Hematopoietic multipotent progenitor cell treated with erythropoietin and hydrocortisone succinate and interleukin-3 and kit ligand, for 15 days (in vitro differentiated cells): ENCODE data around the gene PASK.

Experiments
- DNase-seq: peaks from one replicate; pipeline ENCODE4 v3.0.0-alpha.2; 2015; ENCODE audit warnings: low spot score

PASK gene

DNA sequence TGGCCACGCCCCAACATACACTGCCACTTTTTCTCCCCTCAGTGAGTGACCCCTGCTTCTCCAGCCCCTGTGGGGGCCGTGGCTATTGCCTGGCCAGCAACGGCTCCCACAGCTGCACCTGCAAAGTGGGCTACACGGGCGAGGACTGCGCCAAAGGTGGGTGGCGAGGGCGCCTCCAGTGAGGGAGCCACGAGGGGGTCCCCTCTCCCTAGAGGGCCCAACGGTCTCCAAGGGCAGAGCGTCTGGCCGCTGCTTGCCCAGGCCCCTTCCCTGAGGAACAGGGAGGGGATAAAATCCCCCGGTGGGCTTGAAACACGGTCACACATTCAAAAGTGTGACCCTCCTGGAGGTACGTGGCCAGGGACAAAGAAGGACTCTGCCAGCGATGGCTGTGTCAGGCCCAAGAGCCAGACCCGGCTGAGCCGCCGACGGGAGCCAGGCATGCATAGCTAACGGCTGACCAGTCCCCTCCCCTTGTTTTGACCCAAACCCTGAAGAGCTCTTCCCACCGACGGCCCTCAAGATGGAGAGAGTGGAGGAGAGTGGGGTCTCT, 84.4 kb downstream of the PASK start:
- no peak for DNase-seq

DNA sequence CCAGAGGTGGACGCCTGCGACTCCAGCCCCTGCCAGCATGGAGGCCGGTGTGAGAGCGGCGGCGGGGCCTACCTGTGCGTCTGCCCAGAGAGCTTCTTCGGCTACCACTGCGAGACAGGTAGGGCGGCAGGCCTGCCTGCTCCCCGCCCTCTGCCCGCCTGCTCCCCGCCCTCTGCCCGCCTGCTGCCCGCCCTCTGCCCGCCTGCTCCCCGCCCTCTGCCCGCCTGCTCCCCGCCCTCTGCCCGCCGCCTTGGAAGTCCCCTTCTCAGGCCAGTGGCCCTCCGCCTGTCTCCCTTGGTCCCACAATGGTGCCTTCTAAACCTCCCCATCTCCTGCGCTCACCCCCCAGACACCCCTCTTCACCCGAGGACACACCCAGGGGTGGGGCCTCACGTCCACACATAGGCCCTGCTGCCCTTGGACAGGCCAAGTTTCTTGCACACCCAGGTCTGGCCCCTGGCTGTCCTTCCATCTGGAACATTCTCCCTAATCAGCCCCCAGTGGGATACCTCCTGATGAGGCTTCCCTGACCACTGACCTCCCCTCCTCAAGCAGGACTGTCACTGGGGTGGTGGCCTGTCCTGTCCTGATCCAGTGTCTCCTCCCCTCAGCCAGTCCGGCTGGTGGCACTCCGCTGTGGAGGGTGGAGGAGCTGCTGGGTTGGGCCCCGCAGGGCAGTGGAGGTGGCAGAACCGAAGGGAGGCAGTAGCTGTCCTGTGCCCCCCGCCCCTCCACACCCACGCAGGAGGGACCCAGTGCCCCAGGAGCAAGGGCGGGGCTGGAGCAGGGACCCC, 85.1 kb downstream of the PASK start:
- DNase-seq = no peak

DNA sequence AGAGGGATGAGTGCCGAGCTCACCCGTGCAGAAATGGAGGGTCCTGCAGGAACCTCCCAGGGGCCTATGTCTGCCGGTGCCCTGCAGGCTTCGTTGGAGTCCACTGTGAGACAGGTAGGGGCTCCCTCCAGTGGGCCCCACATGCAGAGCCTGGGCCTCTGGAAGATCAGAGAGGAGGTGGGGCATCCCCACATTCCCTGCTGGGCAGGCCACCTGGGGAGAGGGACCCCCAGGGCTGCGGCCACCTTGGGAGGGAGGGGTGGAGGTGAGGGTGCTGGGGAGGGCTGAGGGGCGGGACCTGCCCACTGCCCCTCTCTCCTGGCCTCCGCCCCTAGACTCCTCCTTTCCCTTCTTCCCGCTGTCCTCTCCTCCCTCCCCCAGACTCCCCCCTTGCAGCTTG, 85.7 kb downstream of the PASK start:
- DNase-seq = no peak

DNA sequence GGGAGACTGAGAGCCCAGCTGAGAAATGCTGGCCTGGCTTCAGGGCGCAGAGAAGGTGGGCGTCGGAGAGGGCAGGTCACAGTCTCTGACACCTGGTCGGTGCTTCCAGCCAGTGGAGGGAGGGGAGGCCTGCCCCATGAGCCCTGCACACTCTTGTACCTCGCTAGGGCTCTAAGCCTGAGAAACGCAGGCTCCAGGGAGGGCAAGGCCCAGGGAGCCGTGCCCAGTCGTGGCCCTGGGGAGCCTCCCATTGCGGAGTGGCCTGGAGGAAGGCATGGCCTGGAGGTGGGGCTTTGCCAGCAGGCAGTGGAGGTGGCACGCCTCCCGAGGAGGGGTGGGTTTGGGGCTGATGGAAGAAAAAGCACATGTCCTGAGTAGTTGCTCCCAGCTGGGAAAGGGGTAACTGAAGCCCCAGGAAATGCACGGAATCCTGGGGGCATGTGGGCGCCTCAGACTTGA, 86.2 kb downstream of the PASK start:
- no peak for DNase-seq

DNA sequence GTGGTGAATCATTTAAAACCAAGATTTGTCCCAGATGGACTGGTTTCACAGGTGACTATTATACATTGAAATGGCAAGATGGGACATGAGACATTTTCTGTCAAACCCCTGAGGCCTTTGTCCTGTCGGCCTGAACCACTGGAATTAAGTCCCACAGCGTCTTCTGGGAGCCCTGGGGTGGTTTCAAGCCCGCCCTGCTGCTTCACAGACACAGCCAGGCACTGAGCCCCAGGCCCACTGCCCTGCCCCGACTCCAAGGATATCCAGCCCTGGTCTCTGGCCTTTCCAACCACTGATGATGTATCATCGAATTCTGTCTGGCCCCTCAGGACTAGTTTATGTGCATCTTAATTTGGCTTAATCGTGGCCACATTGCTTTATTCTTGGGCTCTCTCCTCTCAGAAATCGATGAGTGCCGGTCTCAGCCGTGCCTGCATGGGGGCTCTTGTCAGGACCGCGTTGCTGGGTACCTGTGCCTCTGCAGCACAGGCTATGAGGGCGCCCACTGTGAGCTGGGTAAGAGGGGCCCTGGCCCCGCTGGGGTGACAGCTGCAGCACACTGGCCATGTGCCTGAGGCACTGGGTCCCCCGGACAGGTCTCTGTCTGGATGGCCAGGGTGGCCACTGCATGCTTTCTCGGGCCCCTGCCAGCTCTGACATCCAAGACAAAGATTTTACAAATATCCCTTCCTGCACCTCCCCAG, 86.7 kb downstream of the PASK start:
- DNase-seq = no peak

DNA sequence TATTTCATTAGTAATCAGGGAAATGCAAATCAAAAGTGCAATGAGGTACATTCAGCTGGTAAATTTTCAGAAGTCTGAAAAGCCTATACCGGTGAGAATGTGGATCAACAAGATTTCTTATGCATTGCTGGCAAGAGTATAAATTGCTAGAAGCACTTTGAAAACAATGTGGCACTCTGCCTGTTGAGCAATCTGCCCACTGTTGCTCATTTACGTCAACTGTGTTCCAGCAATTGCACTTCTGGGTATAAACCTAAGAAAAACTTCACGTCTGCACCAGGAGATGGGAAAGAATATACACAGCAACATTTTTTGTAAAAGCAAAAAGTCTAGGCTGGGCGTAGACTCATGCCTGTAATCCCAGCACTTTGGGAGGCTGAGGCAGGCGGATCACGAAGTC, 88.0 kb downstream of the PASK start:
- DNase-seq = no peak
